HEK293 (cell line): Measurements from ENCODE around the gene OR5AC2.

ENCODE experiments used
- CTCF ChIA-PET: fragments of 350-600 bp; formaldehyde crosslinking; extraction: SDS; loops from one replicate; lab custom pipeline; 2021; ENCODE audit warnings: antibody characterized with exemption; lab: Yijun Ruan, JAX
- POLR2A ChIA-PET: fragments of 300-600 bp; formaldehyde crosslinking; extraction: SDS; loops from one replicate; lab custom pipeline; 2020; ENCODE audit warnings: antibody characterized with exemption, inconsistent platforms; lab: Yijun Ruan, JAX
- H3K27ac ChIP-seq: fragments of 200-500 bp; sonication (Bioruptor generic); 2 replicates; pipeline ENCODE4 v1.5.1; 2014; ENCODE audit warnings: low read depth, low read length, control low read depth, inconsistent platforms; ENCODE audit errors: extremely low read depth
- H3K36me3 ChIP-seq, 2 experiments: fragments of 200-500 bp in 1 of 2; sonication (Bioruptor generic) in 1 of 2; 1 replicate in 1 of 2; 2 replicates in 1 of 2; pipeline ENCODE4 v1.5.1; 2014 to 2017; ENCODE audit warnings: inconsistent platforms in 2 of 2, low read length in 2 of 2; ENCODE audit not compliant: control insufficient read depth in 2 of 2, insufficient read depth in 1 of 2
- H3K4me1 ChIP-seq: fragments of 200-500 bp; sonication (Bioruptor generic); 2 replicates; pipeline ENCODE4 v1.5.1; 2014; ENCODE audit warnings: mild to moderate bottlenecking, low read length, inconsistent platforms; ENCODE audit not compliant: control insufficient read depth, insufficient read depth
- H3K4me3 ChIP-seq: 2 replicates; pipeline ENCODE4 v1.5.1; 2011; ENCODE audit warnings: low read depth, mild to moderate bottlenecking, control low read depth, low read length, moderate library complexity
- H3K9me3 ChIP-seq: fragments of 200-500 bp; sonication (Bioruptor generic); 2 replicates; pipeline ENCODE4 v1.5.1; 2014; ENCODE audit warnings: low read depth, low read length, inconsistent platforms; ENCODE audit not compliant: control insufficient read depth, insufficient read depth
- BCL11A ChIP-seq: fragments of 450-650 bp; formaldehyde crosslinking; IDR thresholded peaks from 2 replicates; pipeline ENCODE4 v1.5.1; 2016; ENCODE audit warnings: low read depth, missing biosample characterization, missing genetic modification characterization
- GLI4 ChIP-seq: fragments of 450-650 bp; formaldehyde crosslinking; IDR thresholded peaks from 2 replicates; pipeline ENCODE4 v1.5.1; 2016; ENCODE audit warnings: missing biosample characterization, missing genetic modification characterization
- PRDM10 ChIP-seq: fragments of 450-650 bp; formaldehyde crosslinking; IDR thresholded peaks from 2 replicates; pipeline ENCODE4 v1.5.1; 2016; ENCODE audit warnings: missing biosample characterization, missing genetic modification characterization
- PRDM2 ChIP-seq: fragments of 450-650 bp; formaldehyde crosslinking; IDR thresholded peaks from 2 replicates; pipeline ENCODE4 v1.5.1; 2016; ENCODE audit warnings: missing biosample characterization, missing genetic modification characterization, borderline replicate concordance
- SP2 ChIP-seq: fragments of 450-650 bp; formaldehyde crosslinking; IDR thresholded peaks from 2 replicates; pipeline ENCODE4 v1.5.1; 2016; ENCODE audit warnings: missing biosample characterization, missing genetic modification characterization
- TRIM28 ChIP-seq: IDR thresholded peaks from 2 replicates; pipeline ENCODE4 v1.6.1; 2011; ENCODE audit warnings: low read length, control low read depth, borderline replicate concordance
- ZBTB7A ChIP-seq: fragments of 450-650 bp; formaldehyde crosslinking; IDR thresholded peaks from 2 replicates; pipeline ENCODE4 v1.5.1; 2016; ENCODE audit warnings: low read depth, missing biosample characterization, missing genetic modification characterization
- ZBTB8A ChIP-seq: fragments of 450-650 bp; formaldehyde crosslinking; IDR thresholded peaks from 2 replicates; pipeline ENCODE4 v1.5.1; 2016; ENCODE audit warnings: missing biosample characterization, missing genetic modification characterization
- ZNF133 ChIP-seq: fragments of 450-650 bp; formaldehyde crosslinking; IDR thresholded peaks from 2 replicates; pipeline ENCODE4 v1.5.1; 2016; ENCODE audit warnings: missing biosample characterization, missing genetic modification characterization
- ZNF175 ChIP-seq: fragments of 450-650 bp; formaldehyde crosslinking; IDR thresholded peaks from 2 replicates; pipeline ENCODE4 v1.5.1; 2016; ENCODE audit warnings: missing biosample characterization, missing genetic modification characterization
- ZNF23 ChIP-seq: fragments of 450-650 bp; formaldehyde crosslinking; IDR thresholded peaks from 2 replicates; pipeline ENCODE4 v1.5.1; 2016; ENCODE audit warnings: missing biosample characterization, missing genetic modification characterization, borderline replicate concordance
- ZNF335 ChIP-seq: fragments of 450-650 bp; formaldehyde crosslinking; conservative IDR thresholded peaks from 2 replicates; pipeline ENCODE4 v1.5.1; 2016; ENCODE audit warnings: missing biosample characterization, missing genetic modification characterization
- ZNF510 ChIP-seq: fragments of 450-650 bp; formaldehyde crosslinking; IDR thresholded peaks from 2 replicates; pipeline ENCODE4 v1.5.1; 2018; ENCODE audit warnings: mild to moderate bottlenecking, missing genetic modification characterization, missing biosample characterization; ENCODE audit not compliant: insufficient replicate concordance
- ZNF560 ChIP-seq: fragments of 450-650 bp; formaldehyde crosslinking; IDR thresholded peaks from 2 replicates; pipeline ENCODE4 v1.5.1; 2017; ENCODE audit warnings: missing biosample characterization, missing genetic modification characterization, borderline replicate concordance
- ZNF623 ChIP-seq: fragments of 450-650 bp; formaldehyde crosslinking; IDR thresholded peaks from 2 replicates; pipeline ENCODE4 v1.5.1; 2016; ENCODE audit warnings: missing biosample characterization, missing genetic modification characterization
- ZNF626 ChIP-seq: fragments of 450-650 bp; sonication (Bioruptor Pico); formaldehyde crosslinking; IDR thresholded peaks from 2 replicates; pipeline ENCODE4 v1.5.1; 2018; ENCODE audit warnings: missing biosample characterization, missing genetic modification characterization, inconsistent platforms
- ZNF658 ChIP-seq: fragments of 450-650 bp; formaldehyde crosslinking; IDR thresholded peaks from 2 replicates; pipeline ENCODE4; 2016; ENCODE audit warnings: missing biosample characterization, missing genetic modification characterization
- ZNF791 ChIP-seq: fragments of 450-650 bp; formaldehyde crosslinking; IDR thresholded peaks from 2 replicates; pipeline ENCODE4 v1.5.1; 2016; ENCODE audit warnings: missing biosample characterization, missing genetic modification characterization
- ZNF843 ChIP-seq: fragments of 450-650 bp; formaldehyde crosslinking; IDR thresholded peaks from 2 replicates; pipeline ENCODE4 v1.5.1; 2016; ENCODE audit warnings: missing biosample characterization, missing genetic modification characterization

The OR5AC2 gene

GRCh38 chr3:98038286-98038685, 48.7 kb upstream of the OR5AC2 start (continued):
- TF ChIP-seq ZBTB7A (tag by site-specific recombination) (no peak), TRIM28 (no peak), ZNF23 (no peak), ZNF626 (no peak), ZNF560 (no peak), ZNF791 (tag by site-specific recombination) (no peak), ZNF623 (tag by site-specific recombination) (no peak), ZNF658 (no peak), ZNF510 (tag by site-specific recombination) (no peak), SP2 (no peak)

GRCh38 chr3:98038876-98039275, 48.1 kb upstream of the OR5AC2 start:
- Histone ChIP-seq H3K27ac (no peak overlapping the region), H3K4me3 (peak overlapping the region; percentile 9; the same call in 1 of the 2 replicates), H3K9me3 (no peaks in the 10 kb centered on the region), H3K4me1 (no peaks in the 10 kb centered on the region), H3K36me3 (no peaks in the 10 kb centered on the region)
- TF ChIP-seq PRDM2 (tag by site-specific recombination) (no peak), ZNF133 (tag by site-specific recombination) (no peak), ZNF335 (tag by site-specific recombination) (no peak), PRDM10 (tag by site-specific recombination) (no peak), ZNF175 (tag by site-specific recombination) (no peak), BCL11A (tag by site-specific recombination) (no peak), ZBTB8A (no peak), ZNF843 (tag by site-specific recombination) (no peak), GLI4 (tag by site-specific recombination) (no peak)
- CTCF ChIA-PET = interaction anchor here (0.6 to 4.6 kb wide), 17 partner anchors 10 to 1716 kb away, joined by 3 to 51 read pairs (median 5); no protein-coding TSS in a partner anchor
- POLR2A ChIA-PET = no interaction called here
